Loucy (cell line): ENCODE results near the gene CYSTM1.

ENCODE experiments used
- EZH2phosphoT487 ChIP-seq: fragments of 200-600 bp; IDR thresholded peaks from 2 replicates; pipeline ENCODE4 v1.6.1; 2018; ENCODE audit warnings: antibody characterized with exemption, mild to moderate bottlenecking, moderate library complexity, borderline replicate concordance
- TF ChIP-seq, protein P1 (sequence below): fragments of 200-600 bp; sonication (generic); conservative IDR thresholded peaks from 2 replicates; pipeline ENCODE4 v1.5.1; 2014; ENCODE audit warnings: mild to moderate bottlenecking, antibody characterized with exemption, low read length

DNA sequence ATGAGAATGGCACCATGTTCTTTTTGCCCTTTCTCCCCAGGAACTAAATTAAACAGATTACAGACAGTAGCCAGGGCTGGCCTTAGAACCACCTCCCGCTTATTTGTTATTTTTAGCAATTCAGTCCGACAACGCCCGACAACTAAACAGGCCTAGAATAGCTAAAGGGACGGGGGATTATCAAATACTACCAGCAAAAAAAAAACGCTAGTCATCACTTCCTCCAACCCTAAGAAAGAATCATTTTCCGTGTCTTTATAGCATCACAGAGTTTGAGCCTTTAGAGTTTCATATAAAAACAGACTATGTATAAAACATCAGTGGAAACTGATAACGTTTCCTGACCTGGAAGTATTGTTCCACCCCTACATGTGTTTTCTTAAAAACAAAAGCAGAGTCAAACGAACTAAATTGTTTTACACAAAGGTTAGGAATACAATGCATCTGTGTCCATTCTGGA is 92.6 kb downstream of the CYSTM1 start:
- TF ChIP-seq, protein P1, sequence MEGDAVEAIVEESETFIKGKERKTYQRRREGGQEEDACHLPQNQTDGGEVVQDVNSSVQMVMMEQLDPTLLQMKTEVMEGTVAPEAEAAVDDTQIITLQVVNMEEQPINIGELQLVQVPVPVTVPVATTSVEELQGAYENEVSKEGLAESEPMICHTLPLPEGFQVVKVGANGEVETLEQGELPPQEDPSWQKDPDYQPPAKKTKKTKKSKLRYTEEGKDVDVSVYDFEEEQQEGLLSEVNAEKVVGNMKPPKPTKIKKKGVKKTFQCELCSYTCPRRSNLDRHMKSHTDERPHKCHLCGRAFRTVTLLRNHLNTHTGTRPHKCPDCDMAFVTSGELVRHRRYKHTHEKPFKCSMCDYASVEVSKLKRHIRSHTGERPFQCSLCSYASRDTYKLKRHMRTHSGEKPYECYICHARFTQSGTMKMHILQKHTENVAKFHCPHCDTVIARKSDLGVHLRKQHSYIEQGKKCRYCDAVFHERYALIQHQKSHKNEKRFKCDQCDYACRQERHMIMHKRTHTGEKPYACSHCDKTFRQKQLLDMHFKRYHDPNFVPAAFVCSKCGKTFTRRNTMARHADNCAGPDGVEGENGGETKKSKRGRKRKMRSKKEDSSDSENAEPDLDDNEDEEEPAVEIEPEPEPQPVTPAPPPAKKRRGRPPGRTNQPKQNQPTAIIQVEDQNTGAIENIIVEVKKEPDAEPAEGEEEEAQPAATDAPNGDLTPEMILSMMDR = no peak
- no peak for TF ChIP-seq EZH2phosphoT487
